Stimulated activated CD8-positive, alpha-beta memory T cell treated with anti-CD3 and anti-CD28 coated beads, Interleukin-12 subunit alpha, Interleukin-12 subunit beta, amount 100 ng/mL, for 24 hours (primary cell): ENCODE measurements around the gene CDC27.
A peak's percentile ranks its signal among the peaks of the same experiment; 100 is the strongest.
"Not testable (repeated sequence)": the region's sequence is repeated elsewhere in the genome, so short reads cannot be mapped to it uniquely, and the experiment has no call there.

Source experiments
- DNase-seq: peaks from one replicate; pipeline ENCODE4 v3.0.0-alpha.2; 2020; ENCODE audit errors: extremely low read depth

CDC27 gene

GRCh38 chr17:47135235-47135634 is 53.9 kb downstream of the CDC27 start:
- no peak for DNase-seq

- not testable (repeated sequence) for DNase-seq
Measured at GRCh38 chr17:47134354-47134753, 54.7 kb downstream of the CDC27 start.

GRCh38 chr17:47131761-47132160 is 57.3 kb downstream of the CDC27 start:
- no peak for DNase-seq

DNA sequence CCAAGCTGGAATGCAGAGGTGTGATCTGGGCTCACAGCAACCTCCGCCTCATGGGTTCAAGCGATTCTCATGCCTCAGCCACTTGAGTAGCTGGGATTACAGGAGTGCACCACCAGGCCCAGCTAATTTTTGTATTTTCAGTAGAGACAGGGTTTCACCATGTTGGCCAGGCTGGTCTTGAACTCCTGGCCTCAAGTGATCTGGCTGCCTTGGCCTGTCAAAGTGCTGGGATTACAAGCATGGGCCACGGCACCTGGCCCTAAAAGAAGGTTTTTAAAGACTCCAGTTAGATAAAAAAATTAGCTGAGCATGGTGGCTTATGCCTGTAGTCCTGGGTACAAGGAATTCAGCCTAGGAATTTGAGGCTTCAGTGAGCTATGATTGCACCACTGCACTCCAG is 62.3 kb downstream of the CDC27 start:
- not testable (repeated sequence) for DNase-seq

GRCh38 chr17:47123262-47123661 is 65.8 kb downstream of the CDC27 start:
- not testable (repeated sequence) for DNase-seq

- no peak for DNase-seq
Measured at GRCh38 chr17:47120521-47121095, 68.5 kb downstream of the CDC27 start.

DNA sequence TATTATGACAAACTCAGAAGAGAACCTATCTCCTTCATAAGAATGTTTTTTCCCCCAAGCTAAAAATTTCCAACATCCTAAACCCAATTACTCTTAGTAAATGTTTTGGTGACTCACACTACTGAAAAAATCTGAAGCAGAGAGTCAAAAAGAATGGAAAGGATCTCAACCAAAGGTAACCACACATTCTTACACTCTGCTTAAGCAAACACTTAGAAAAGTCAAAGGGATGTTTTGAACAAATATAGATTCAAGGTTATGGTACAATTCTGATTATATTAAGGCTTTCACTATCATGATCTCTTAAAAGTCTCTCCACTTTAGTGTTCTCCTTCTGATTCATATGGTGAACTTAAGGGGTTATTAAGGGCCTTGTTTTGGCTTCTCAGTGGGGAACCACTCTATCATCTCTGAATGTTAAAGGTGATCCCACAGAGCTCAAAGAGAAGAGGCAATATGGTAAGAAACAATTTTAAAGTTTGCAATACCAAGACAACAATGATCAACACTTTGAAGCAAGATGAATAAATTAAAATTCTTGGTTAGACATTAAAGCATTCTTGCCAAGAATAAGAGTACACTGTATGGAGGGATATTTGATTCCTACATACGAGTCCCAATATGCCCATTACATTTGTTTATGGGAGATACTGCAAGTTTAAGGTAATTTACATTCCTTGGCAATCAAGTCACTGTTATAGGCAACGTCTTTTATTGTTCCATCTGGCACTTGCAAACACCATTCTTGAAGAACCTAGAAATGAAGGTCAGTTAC is 69.2 kb downstream of the CDC27 start:
- no peak for DNase-seq

DNA sequence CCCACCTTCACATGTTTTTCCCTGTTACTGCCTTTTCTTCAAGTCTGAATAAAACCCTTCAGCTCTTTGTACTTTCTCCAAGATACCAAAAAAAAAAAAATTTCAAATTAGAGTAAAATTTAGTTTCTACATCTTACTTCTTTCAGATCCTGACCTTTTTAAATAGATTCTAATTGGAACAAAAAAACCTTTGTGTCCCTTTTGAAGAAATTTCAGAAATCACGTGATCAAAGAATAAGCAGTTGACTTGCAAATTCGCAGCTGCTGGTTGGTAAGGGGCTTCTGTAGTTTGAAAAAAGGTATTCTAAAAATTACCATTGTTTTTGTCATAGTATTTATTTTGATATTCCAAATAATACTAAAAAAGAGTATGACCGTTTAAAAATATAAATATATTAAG is 71.7 kb downstream of the CDC27 start:
- DNase-seq = no peak

DNA sequence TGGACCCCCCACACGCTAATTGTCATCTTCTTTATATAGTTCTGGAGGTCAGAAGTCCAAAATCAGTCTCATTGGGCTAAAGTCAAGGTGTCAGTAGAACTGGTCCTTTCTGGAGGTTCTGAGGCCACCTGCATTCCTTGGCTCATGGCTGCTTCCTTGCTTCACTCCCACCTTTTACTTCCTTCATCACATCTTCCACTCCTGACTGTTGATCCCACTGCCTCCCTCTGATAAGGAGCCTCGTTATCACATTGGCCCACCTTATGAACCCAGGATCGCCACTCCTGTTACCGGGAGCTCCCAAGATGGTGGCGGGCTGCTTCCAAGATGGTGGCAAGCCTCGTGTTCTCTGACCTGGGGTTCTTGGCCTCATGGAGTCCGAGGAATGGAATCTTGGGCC is 83.0 kb downstream of the CDC27 start:
- DNase-seq = no peak

- not testable (repeated sequence) for DNase-seq
Measured at GRCh38 chr17:47105246-47105645, 83.8 kb downstream of the CDC27 start.

DNA sequence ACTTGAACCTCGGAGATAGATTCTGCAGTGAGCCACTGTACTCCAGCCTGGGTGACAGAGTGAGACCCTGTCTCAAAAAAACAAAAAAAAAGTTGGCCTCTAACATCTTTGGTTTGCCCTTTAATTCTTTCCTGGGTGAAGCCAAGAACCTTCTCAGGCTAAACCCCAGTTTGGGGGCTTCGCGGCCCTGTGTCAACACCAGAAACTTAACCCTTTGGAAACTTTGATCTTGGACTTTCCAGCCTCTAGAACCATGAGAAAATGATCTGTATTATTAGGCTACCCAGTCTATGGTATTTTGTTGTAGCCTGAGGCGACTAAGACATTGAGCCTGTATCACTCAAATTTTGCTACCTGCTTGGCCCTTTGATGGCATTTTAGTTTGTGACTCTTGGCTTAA is 86.2 kb downstream of the CDC27 start:
- no peak for DNase-seq

DNA sequence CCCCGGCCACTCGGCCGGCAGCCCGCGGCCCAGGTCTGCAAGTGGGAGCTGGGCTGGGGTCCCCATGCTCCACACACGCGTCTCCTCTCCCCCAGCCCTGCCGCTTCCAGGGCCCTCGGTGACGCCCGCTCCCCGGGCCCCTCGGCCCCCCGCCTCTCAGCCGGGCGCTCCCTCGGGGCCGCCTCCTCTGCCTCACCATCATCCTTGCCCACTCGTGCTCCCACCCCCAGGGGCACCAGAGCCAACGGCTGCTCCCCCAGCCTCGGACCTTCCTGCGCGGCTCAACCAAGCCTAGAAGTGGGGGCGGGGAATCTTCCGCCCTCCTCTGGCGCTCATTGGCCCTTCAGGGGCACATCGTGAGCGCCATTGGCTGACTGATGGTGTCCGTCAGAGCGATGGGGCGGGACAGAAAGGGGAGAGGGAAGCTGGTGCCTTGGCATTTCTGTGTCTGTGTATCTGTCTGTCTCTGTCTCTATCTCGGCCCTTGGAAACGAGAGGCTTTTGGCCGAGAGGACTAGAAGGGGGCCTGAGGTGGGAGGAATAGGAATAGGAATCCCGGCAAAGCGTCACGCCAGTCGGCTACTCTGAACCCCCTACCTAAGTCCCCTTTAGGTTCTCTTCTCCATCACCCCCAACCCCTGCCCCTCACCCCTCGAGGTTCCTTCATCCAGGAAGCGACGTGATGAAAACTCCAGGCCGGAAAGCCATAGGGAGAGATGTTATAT is 88.9 kb downstream of the CDC27 start:
- peak; percentile 73 for DNase-seq

DNA sequence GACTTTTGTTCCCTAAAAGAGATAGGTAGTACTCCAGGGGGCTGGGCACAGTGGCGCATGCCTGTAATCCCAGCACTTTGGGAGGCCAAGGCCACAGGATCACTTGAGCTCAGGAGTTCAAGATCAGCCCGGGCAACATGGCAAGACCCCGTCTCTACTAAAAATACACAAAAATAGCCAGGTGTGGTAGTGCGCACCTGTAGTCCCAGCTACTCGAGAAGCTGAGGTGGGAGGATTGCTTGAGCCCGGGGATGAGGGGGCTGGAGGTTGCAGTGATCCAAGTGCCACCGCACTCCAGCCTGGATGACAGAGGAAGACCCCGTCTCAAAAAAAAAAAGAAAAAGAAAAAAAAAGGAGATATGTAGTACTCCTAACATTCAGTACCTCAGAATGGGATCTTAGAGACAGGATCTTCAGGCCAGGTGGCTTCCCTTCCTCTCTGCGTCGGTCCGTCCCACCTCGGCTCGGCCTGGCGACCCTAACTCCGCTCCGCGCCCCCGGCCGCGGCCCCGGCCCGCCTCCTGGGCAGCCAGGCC is 89.6 kb downstream of the CDC27 start:
- no peak for DNase-seq

DNA sequence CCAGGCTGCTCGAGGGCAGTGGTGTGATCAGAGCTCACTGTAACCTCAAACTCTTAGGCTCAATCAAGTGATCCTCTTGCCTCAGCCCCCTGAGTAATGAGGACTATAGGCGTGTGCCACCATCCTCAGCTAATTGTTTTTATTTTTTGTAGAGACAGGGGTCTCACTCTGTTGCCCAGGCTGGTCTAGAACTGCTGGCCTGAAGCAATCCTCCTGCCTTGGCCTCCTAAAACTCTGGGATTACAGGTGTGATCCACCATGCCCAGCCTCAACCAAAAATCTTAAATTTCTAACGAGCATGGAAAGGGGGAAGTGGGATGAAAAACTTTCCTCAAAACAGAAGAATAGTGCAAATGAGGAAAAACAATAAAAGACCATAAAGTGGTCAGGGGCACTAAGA is 92.8 kb downstream of the CDC27 start:
- DNase-seq = no peak

DNA sequence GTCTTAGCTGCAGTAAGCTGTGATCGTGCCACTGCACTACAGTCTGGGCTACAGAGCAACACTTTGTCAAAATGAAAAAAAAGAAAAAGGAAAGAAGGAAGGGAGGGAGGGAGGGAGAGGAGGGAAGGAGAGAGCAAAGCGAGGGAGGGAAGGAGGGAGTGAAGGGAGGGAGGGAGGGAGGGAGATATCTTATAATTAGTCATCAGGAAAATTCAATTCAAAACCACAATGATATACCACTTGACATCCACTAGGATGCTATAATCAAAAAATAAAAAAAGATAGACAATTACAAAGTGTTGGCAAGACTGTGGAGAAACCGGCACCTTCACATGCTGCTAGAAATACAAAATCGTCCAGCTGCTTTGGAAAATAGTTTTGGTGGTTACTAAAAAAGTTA is 93.8 kb downstream of the CDC27 start:
- no peak for DNase-seq

DNA sequence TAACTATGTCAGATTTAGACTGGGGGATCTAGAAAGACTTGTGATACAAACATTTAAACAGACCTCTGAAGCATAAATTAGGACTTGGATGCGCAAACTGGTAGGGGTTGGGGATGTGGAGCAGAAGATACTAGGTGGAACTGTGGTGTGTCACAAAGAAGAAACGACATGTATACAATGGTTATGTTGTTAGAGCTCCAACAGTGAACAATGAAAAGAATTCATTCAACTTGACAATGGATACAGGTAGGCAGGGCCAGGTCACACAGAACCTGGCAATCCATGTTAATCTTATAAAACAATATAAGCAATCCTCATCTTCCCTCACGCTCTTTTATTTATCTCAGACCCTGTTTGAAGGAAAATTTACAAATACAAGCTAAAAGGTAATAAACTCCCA is 102.0 kb downstream of the CDC27 start:
- no peak for DNase-seq

- no peak for DNase-seq
Measured at GRCh38 chr17:47085736-47086135, 103.4 kb downstream of the CDC27 start.

- no peak for DNase-seq
Measured at GRCh38 chr17:47078801-47079200, 110.3 kb downstream of the CDC27 start.

DNA sequence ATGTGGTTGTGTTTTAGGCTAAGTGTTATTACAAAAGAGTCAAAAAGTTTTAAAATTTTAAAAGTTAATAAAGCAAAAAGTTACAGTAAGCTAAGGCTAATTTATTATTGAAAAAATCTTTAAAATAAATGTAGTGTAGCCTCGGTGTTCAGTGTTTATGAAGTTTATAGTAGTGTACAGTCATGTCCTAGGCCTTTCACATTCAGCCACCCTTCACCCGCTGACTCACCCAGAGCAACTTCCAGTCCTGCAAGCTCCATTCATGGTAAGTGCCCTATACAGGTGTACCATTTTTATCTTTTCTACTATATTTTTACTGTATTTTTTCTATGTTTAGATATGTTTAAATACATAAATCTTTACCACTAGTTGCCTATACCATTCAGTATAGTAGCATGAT is 111.5 kb downstream of the CDC27 start:
- DNase-seq = no peak

- no peak for DNase-seq
Measured at GRCh38 chr17:47076171-47076570, 112.9 kb downstream of the CDC27 start.

DNA sequence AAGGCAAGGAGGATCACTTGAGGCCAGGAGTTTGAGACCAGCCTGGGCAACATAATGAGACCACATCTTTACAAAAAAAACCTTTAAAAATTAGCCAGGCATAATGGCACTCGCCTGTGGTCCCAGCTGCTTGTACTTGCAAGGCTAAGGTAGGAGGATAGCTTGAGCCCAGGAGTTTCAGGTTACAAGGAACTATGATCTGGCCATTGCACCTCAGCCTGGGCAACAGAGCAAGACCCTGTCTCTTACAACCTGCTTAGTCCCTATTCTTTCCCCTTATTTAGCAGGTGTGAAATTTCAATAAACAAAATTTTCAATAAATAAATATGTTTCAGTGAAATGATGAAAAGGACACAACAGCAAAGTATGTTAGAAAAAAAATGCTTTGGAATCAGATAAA is 114.7 kb downstream of the CDC27 start:
- DNase-seq = not testable (repeated sequence)

- DNase-seq = not testable (repeated sequence)
Measured at GRCh38 chr17:47073629-47074028, 115.5 kb downstream of the CDC27 start.

- no peak for DNase-seq
Measured at GRCh38 chr17:47072886-47073285, 116.2 kb downstream of the CDC27 start.
